CD4-positive, alpha-beta T cell treated with Interleukin-15 for 4 hours (primary cell): Measurements from ENCODE around the gene FBXL7.

ENCODE experiments used
- DNase-seq: peaks from one replicate; pipeline ENCODE4 v3.0.0-alpha.2; 2020; ENCODE audit warnings: low spot score

The FBXL7 gene

GRCh38 chr5:15499528-15500324 lies at the start of gene FBXL7:
TSS of gene FBXL7 (plus strand) at chr5:15500180.
- no peak for DNase-seq

DNA sequence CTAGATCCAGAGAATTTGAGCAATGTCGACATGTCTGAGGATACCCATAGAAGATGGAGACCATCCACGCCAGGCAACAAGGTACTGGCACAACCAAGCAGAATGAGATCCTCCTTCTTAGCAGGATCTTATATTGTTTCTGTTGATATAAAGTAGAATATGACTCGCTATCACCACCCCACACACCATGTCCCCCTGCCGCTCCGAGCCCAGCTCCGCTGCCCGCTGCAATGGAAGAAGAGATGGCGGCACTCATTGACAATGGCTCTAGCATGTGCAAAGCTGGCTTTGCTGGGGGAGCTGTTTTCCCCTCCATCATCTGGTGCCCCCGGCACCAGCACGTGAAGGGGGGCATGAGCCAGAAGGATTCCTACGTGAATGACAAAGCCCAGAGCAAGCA lies 49.5 kb upstream of the FBXL7 start:
- DNase-seq, result no peak

DNA sequence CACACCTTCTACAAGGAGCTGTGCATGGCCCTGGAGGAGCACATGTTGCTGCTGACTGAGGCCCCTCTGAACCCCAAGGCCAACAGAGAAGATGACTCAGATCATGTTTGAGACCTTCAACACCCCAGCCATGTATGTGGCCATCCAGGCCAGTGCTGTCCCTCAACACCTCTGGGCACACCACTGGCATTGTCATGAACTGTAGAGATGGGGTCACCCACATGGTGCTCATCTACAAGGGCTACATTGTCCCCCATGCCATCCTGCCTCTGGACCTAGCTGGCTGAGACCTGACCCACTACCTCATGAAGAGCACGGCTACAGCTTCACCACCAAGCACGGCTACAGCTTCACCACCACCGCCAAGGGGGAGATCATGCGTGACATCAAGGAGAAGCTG lies 49.0 kb upstream of the FBXL7 start:
- DNase-seq, result no peak

GRCh38 chr5:15452030-15452429 lies 48.0 kb upstream of the FBXL7 start:
- no peak for DNase-seq

DNA sequence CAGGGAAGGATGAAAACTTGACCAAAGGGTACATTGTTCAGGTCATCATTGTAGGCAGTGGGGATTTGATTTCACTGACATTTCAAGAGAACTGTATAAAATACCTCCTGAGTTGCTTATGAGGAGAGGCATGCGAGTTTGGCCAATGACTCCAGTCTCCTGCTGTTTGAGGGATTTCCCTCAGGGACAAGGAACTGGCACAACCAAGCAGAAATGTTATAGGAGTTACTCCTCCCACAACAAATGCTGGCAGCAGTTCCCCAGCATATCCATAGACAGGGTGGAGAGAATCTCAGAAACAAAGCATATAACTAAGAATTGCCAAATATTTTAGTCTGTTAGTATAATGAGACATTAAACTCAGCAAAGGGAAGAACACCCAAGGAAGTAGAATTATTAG lies 47.2 kb upstream of the FBXL7 start:
- no peak for DNase-seq

GRCh38 chr5:15459200-15459599 lies 40.8 kb upstream of the FBXL7 start:
- DNase-seq, result no peak

GRCh38 chr5:15463231-15463980 lies 36.6 kb upstream of the FBXL7 start:
- DNase-seq, result no peak

- no peak for DNase-seq
Measured at GRCh38 chr5:15472116-15472515, 27.9 kb upstream of the FBXL7 start.

GRCh38 chr5:15474143-15474719 lies 25.7 kb upstream of the FBXL7 start:
- no peak for DNase-seq

- no peak for DNase-seq
Measured at GRCh38 chr5:15475367-15475766, 24.6 kb upstream of the FBXL7 start.

DNA sequence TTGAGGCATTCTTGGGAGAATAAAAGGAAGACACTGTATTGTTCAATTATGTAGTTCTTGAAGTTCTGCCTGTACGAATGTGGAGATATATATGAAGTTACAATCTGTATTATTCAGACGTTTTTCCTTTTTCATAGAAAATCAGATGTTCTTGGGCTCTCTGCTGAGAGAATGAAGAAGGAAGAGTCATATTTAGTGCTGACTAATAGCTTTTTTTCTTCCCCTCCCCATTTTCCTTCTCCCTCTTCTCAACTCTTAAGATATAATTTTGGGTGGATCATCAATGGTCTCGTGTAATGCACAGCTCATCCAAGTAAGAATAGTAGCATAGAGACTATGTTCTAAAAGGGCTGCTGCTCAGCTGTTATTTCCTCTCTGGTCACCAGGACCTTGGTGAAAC lies 23.0 kb upstream of the FBXL7 start:
- no peak for DNase-seq

DNA sequence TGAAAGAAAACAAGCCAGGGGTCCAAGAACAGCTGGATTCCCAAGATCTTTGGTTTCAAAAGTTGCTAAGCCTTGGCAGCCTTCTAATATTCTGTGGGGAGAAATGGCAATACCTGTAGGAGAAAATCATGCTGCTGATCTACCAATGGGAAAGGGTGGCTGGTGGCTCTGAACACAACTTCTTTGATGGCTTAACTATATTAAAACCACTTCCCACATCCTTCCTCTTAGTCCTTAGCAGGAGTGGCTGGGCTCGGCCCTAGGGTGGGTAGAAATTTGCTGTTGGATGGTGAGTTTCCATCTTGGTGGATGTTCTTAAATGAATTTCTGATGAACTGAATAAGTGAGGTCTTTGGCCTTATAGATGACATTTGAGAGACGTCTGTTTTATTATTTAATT lies 19.5 kb upstream of the FBXL7 start:
- DNase-seq, result no peak

- DNase-seq, result no peak
Measured at GRCh38 chr5:15483351-15484097, 16.5 kb upstream of the FBXL7 start.

DNA sequence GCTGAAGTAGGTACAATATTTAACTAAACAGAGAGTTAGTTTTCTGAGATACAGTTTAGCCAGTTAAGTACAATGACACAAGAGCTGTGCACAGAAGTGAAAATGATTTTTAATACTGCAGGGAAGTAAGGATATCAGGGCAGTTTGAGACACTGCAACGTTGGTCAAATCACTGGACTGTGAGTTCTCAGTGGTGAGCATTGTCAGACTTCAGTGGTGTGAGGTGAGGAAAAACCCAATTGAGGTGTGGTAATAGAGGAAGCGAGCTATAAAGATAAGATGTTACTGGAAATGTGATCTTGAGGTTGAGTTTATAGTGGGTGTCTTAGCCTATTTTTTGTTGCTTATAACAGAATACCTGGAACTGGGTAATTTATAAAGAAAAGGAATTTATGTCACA lies 12.8 kb upstream of the FBXL7 start:
- no peak for DNase-seq

DNA sequence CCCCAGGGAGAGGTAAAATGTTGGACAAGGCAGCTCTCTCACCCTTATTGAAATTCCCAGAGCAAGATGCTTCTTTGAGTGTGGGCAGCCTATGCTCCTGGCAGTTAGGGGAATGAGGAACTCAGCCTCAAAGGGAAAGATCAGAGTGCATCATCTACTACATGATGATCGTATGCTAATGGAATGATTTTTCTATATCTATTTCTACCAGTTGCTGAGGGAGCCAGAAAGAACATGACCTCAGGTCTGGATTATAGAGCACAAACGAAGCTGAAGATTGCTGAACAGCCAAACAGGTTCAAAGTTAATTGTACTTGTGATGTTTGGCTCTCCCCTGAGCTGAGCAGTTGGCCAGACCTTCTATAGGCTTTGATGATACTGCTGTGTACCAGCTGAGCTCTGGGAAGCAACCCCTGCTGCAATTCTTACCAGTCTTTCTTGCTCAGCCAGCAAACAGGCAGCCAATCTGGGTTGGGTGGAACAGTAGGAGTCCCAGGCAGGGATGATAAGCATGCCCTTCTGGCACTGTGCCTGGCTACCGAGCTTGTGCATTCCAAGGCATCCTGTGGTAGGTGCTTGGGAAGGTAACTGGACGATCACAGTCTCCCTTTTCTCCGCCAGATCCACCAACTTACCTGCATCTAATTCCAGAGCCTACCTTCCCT lies 10.3 kb upstream of the FBXL7 start:
- DNase-seq, result no peak

- no peak for DNase-seq
Measured at GRCh38 chr5:15492545-15492944, 7.4 kb upstream of the FBXL7 start.

DNA sequence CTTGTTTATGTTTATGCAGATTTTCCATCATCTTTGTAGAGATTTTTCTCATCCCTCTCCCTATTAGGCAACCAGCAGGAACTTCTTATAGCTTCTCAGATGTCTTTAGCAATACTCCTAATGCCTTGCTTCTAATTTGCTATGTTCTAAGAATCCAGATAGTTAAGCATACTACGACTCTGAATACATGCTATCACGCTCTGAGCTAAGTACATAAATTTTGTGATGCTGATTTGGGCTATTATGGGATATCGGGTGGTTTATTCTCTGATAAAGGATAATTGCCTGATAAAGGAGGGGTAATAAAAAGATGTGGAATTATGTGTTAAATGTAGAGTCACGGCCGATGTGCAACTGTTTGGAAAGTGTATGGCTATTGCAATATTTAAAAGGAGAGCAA lies 6.5 kb upstream of the FBXL7 start:
- DNase-seq, result no peak

GRCh38 chr5:15495026-15495425 lies 5.0 kb upstream of the FBXL7 start:
- no peak for DNase-seq

DNA sequence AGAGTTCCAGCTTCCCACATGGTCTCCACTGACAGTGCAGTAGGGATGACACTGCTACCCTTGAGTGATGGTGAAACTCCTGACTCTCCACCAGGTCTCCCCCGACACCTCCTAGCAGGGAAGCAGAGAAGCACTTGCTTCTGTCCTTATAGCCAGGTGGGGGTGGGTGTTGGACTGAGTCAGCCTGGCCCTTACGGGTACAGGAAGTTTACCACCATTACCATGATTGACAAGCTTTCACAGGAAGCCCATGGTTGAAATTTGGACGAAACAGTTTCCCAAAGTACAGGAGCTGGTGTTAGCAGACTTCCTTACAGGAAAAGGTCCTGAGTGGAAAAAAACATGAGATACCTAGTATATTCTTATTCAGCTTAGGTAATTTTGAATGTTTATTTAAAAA lies 3.1 kb upstream of the FBXL7 start:
- no peak for DNase-seq

DNA sequence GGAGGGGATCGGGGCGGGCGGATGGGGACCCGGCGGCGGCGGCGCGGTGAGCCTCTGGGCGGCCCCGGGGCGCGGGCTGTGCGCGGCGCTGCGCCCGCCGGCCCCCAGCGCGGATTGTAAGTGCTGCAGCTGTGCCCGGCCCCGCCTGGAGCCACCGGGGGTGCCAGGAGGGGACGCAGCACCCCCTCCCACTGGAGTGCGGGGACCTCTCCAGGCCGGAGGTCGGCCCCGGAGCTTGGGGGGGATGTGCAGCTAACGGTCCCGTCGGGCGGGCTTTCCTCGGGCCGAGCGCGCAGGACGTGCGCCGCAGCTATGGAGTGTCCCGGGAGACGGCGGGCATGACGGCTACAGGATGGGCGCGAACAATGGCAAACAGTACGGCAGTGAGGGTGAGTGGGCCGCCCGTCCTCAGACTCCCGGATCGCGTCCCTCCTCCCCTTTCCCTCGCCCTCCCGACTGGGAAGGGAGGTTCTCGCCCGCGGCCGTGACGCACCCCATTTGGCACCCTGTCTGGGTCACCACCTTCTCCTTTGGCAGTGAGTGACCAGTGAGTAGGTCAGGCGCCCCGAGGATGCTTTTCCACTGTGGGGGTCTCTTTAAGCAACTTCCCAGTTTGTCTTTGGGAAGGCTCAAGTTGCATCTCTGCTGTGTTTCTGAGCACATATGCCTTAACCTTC lies 483 bp downstream of the FBXL7 start:
- no peak for DNase-seq

- DNase-seq, result no peak
Measured at GRCh38 chr5:15501091-15501791, 1.3 kb downstream of the FBXL7 start.
